Prostate gland (tissue), 2 donors: ENCODE measurements around the gene DDX50. TPM values are rescaled to one million over a fixed set of nuclear protein-coding genes. Genes with fewer than 3 reads are reported as not detected.
"Not testable (repeated sequence)": the region's sequence is repeated elsewhere in the genome, so short reads cannot be mapped to it uniquely, and the experiment has no call there.

Experiments used
- DNase-seq: peaks from one replicate; pipeline ENCODE4 v3.0.0-alpha.2; 2019; ENCODE audit warnings: low spot score
- H3K27ac ChIP-seq, 2 donors: fragments of 200-600 bp; sonication (generic); 2 replicates each; pipeline ENCODE4 v1.5.1; 2017 to 2019
- H3K27me3 ChIP-seq: fragments of 200-600 bp; sonication (generic); replicated peaks from 2 replicates; pipeline ENCODE4 v1.5.1; 2019; ENCODE audit not compliant: insufficient read depth
- H3K36me3 ChIP-seq, 2 donors: fragments of 200-600 bp; sonication (generic); 1 replicate in 1 of 2; 2 replicates in 1 of 2; pipeline versions ENCODE4 v1.5.1 to v1.8.1; 2017 to 2019
- H3K4me1 ChIP-seq: fragments of 200-600 bp; sonication (generic); replicated peaks from 2 replicates; pipeline ENCODE4 v1.5.1; 2019
- H3K4me3 ChIP-seq, 2 donors: fragments of 200-600 bp; sonication (generic); 2 replicates each; pipeline ENCODE4 v1.5.1; 2017 to 2019
- H3K9me3 ChIP-seq: fragments of 200-600 bp; sonication (generic); 2 replicates; pipeline ENCODE4 v1.5.1; 2017
- POLR2A ChIP-seq: fragments of 450-650 bp; IDR thresholded peaks from one replicate; pipeline ENCODE4 v1.6.1; 2016; ENCODE audit warnings: antibody characterized with exemption, mild to moderate bottlenecking
- POLR2AphosphoS5 ChIP-seq: sonication (generic); formaldehyde crosslinking; IDR thresholded peaks from one replicate; pipeline ENCODE4 v1.6.1; 2017; ENCODE audit warnings: antibody characterized with exemption
- WGBS: methylation state at CpG from one replicate; pipeline ENCODE4 v1.1.5; 2018; 5-methylcytosine and 5-hydroxymethylcytosine counted together
- intact Hi-C: fragments of 100-400 bp; cut with DNase I; formaldehyde crosslinking; loops from one replicate; pipeline ENCODE4 v1.14.2; 2022
- total RNA-seq, 2 donors: library from RNA; depleted of rRNA; stranded (reverse); fragments of >200 nt; gene quantifications; one replicate each; pipeline ENCODE4 v1.1.0, GENCODE V29; 2016
- TF ChIP-seq, protein P1 (sequence below), 4 experiments: fragments of 200-600 bp in 2 of 4; fragments of 450-650 bp in 2 of 4; sonication (generic) in 2 of 4; IDR thresholded peaks; 1 replicate in 3 of 4; 2 replicates in 1 of 4; pipeline ENCODE4 v1.5.1; 2016 to 2019; ENCODE audit warnings: antibody characterized with exemption in 4 of 4, mild to moderate bottlenecking in 2 of 4, moderate library complexity in 2 of 4

DDX50 gene
- total RNA-seq, 2 donors from 2014 or later, result 26.1 to 32.5 TPM

DNA sequence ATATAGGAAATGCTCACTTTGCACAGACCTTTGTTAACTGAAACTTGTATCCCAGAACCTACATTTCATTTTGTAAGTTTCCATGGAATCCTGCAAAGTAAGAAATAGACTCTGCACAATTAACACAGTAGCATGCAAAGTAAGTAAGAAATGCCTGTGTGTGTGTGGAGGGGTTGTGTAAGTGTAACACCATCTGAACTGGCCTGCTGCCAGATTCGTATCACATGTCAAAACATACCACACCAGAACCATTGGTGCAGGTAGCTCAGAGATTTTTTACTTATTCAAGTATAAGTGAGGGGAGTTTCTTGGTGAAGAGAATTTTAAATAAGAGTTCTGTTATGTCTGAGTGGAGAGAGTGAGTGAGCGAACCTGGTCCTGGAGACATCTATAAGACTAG lies 37.0 kb downstream of the DDX50 start:
- H3K36me3 ChIP-seq, result no peaks in the 10 kb centered on the region

DNA sequence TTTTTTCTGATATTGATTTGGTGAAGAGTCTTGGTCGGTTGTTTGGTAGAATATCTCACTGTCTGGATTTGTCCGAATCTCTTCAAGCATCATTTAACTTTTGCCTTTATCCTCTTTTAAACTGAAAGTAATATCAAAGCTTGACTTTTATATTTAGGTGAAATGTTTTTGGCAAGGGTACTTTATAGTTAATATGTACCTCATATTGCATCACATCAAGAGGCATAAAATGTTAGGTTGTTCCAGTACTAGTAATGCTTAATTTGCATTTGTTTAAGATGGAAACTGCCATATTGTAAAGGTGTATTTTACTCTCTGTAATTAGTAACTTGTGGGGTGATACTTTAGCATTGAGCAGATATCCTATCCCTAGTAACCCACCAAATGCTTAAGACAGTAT lies 37.8 kb downstream of the DDX50 start:
- Histone ChIP-seq H3K4me3 (no peak overlapping the region), H3K36me3 (no peaks in the 10 kb centered on the region), H3K27me3 (no peaks in the 10 kb centered on the region), H3K4me1 (no peaks in the 10 kb centered on the region), H3K27ac (no peak overlapping the region), H3K9me3 (no peaks in the 10 kb centered on the region)
- no peak for DNase-seq
- intact Hi-C loops, result no loop called here
- TF ChIP-seq POLR2A, result no peak
- no peak for TF ChIP-seq POLR2AphosphoS5
- TF ChIP-seq, protein P1, sequence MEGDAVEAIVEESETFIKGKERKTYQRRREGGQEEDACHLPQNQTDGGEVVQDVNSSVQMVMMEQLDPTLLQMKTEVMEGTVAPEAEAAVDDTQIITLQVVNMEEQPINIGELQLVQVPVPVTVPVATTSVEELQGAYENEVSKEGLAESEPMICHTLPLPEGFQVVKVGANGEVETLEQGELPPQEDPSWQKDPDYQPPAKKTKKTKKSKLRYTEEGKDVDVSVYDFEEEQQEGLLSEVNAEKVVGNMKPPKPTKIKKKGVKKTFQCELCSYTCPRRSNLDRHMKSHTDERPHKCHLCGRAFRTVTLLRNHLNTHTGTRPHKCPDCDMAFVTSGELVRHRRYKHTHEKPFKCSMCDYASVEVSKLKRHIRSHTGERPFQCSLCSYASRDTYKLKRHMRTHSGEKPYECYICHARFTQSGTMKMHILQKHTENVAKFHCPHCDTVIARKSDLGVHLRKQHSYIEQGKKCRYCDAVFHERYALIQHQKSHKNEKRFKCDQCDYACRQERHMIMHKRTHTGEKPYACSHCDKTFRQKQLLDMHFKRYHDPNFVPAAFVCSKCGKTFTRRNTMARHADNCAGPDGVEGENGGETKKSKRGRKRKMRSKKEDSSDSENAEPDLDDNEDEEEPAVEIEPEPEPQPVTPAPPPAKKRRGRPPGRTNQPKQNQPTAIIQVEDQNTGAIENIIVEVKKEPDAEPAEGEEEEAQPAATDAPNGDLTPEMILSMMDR (IDR thresholded peaks at IDR 0.05), result no peak
- WGBS, result 90% methylated on average over 2 of the region's 2 CpGs

More for the DNA sequence above, 37.0 kb downstream of the DDX50 start:
- H3K9me3 ChIP-seq, result no peaks in the 10 kb centered on the region
- H3K4me1 ChIP-seq, result no peaks in the 10 kb centered on the region
- H3K27ac ChIP-seq, result no peak overlapping the region
- no peak overlapping the region for H3K4me3 ChIP-seq
- 67% methylated on average over 2 of the region's 2 CpGs for WGBS
- TF ChIP-seq POLR2AphosphoS5 (no peak), POLR2A (no peak)
- TF ChIP-seq, protein P1 (IDR thresholded peaks at IDR 0.05), result no peak
- no peaks in the 10 kb centered on the region for H3K27me3 ChIP-seq
- no peak for DNase-seq
- intact Hi-C loops, result no loop called here

DNA sequence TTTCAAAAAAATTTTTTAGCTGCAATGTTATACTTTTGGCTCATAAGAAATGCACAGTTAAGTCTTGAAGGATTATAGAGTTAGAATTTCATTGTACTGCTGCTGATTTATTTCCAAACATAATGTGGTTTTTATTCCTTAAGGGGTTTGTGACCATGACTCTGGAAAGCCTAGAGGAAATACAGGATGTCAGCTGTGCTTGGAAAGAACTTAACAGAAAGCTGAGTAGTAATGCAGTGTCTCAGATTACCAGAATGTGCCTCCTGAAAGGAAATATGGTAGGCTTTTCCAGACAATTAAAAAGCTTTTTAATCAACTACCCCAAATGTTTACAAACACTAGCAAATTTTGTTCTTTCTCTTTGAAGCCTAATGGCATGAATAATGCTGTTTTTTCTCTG lies 39.8 kb downstream of the DDX50 start:
- DNase-seq, H3K4me3 ChIP-seq, H3K27ac ChIP-seq, intact Hi-C loops, H3K27me3 ChIP-seq, H3K36me3 ChIP-seq, H3K9me3 ChIP-seq, H3K4me1 ChIP-seq: not testable (repeated sequence)

DNA sequence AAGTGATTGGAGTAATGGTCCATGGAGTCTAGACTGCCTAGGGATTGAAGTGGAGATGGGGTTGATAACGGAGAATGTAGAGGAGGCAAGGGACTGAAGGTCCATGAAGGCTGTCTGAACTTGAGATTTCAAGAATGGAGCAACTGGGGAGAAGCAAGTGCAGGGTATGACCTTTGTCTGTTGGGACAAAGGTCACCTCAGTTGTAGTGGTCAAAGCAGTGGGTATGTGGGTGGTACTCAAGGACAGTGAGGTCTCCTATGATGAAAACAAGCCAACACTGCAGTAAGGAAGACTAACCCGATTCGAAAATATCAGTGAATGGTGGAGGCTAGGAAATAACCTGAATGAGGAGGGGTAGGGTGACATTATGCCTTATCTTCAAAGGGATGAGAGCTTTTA lies 49.5 kb downstream of the DDX50 start:
- no peak for DNase-seq
- Histone ChIP-seq H3K27ac (no peak overlapping the region), H3K36me3 (peaks cover 0 to 7% of the 10 kb centered on the region in 2 donors), H3K9me3 (no peaks in the 10 kb centered on the region), H3K4me3 (no peak overlapping the region), H3K4me1 (no peaks in the 10 kb centered on the region), H3K27me3 (no peaks in the 10 kb centered on the region)
- intact Hi-C loops, result no loop called here
- TF ChIP-seq, protein P1 (IDR thresholded peaks at IDR 0.05), result no peak
- TF ChIP-seq POLR2AphosphoS5 (no peak), POLR2A (no peak)
- 98% methylated on average over 3 of the region's 3 CpGs for WGBS

DNA sequence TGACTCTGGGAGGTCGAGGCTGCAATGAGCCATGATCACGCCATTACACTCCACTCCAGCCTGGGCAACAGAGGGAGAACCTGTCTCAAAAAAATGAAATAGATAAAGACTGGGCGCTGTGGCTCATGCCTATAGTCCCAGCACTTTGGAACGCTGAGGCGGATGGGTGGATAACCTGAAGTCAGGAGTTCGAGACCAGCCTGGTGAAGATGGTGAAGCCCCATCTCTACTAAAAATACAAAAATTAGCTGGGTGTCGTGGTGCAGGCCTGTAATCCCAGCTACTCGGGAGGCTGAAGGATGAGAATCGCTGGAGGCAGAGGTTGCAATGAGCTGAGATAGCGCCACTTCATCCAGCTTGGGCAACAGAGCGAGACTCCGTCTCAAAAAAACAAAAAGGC lies 53.8 kb downstream of the DDX50 start:
- intact Hi-C loops, result no loop called here
- no peaks in the 10 kb centered on the region for H3K4me1 ChIP-seq
- no peak overlapping the region for H3K4me3 ChIP-seq
- TF ChIP-seq POLR2AphosphoS5 (no peak), POLR2A (no peak)
- TF ChIP-seq, protein P1 (IDR thresholded peaks at IDR 0.05), result no peak
- H3K36me3 ChIP-seq, result no peaks in the 10 kb centered on the region
- no peak overlapping the region for H3K27ac ChIP-seq
- 93% methylated on average over 12 of the region's 12 CpGs for WGBS
- DNase-seq, result no peak
- H3K27me3 ChIP-seq, result no peaks in the 10 kb centered on the region
- H3K9me3 ChIP-seq, result no peaks in the 10 kb centered on the region
